Renal pelvis (tissue), 4 donors: ENCODE data around the gene DOC2B. TPM values are rescaled to one million over a fixed set of nuclear protein-coding genes. Genes with fewer than 3 reads are reported as not detected.

Experiments
- DNase-seq: peaks from one replicate; pipeline ENCODE4 v3.0.0-alpha.2; 2013
- polyA plus RNA-seq, 3 donors: library from polyadenylated mRNA; unstranded; fragments of 120-200 nt; gene quantifications; one replicate each; pipeline ENCODE4 v1.2.1, GENCODE V29; 2013; ENCODE audit not compliant: insufficient read length in 3 of 3

Gene DOC2B
- polyA plus RNA-seq, 3 donors: 50.1 to 73.7 (median 61.7) TPM

- DNase-seq: no peak
Observed at GRCh38 chr17:165939-166338, 15.5 kb downstream of the DOC2B start.

DNA sequence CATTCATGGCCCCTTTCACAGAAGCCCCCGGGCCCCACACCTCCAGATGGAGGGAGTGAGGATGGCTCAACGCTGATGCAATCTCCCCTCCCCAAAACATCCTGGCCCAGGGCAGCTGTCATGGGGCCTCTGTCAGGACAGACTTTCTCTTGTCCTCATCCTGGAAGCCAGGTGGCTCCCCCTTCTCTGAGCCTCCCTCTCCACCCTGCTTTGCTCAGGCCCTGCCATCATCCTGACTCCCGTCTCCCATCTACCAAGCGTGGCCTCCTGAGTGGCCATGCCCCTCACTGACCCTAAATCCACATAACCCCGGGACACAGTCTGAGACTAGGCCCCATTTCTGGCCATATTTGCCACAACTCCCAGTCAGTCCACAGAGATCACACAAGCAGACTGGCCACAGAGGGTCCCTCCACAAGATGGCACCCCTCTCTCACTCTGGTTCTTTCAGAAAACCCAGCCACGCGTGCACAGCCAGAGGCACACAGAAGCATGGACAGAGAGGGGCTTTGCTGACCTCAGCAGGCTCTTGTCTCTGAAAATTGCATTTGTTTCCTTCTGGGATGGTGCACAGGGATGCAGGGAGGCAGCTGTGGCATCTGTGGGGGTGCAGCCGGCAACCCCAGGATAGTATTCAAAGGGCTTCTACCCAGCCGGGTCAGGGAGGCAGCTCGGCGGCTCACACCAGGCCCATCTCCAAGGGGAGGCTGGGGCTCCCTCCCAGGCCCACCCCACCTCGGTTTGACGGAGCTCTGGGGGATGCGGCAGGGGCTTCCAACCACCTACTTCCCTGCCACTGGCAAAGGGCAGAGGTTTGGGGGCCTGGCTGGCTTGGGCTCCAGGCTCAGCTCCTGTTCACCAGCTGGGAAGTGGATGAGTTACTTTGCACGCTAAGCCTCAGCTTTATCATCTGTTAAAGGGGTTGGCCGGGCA lies 16.9 kb downstream of the DOC2B start:
- DNase-seq: peak; percentile 76

DNA sequence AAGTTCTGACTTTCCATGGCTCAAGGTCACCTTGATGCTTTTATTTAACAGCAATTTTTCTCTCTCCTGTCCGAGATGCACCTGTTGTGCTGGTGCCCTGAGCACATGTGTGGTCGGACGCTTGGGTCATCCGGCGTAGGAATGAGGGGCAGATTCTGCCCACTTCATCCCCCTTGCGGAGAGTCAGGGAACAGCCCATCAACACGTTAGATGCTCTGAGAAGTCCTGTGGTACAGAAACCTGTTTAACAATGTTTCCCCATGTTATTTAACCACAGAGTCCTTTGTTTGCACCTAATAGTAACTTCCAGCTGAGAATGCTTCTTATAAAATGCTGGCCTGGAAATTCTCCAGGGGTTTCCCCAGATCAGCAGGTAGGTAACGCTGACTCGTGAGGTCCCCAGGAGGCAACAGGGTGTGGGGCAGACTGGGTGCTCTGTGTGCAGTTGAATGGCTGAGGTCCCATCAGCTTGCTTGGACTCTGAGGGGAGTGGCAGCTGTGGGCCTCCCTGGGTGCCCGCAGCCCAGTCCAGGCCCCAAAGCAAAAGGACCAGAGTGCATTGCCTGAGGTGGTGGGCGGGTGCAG lies 17.8 kb downstream of the DOC2B start:
- DNase-seq: no peak

- DNase-seq: no peak
Observed at GRCh38 chr17:162689-163088, 18.8 kb downstream of the DOC2B start.

DNA sequence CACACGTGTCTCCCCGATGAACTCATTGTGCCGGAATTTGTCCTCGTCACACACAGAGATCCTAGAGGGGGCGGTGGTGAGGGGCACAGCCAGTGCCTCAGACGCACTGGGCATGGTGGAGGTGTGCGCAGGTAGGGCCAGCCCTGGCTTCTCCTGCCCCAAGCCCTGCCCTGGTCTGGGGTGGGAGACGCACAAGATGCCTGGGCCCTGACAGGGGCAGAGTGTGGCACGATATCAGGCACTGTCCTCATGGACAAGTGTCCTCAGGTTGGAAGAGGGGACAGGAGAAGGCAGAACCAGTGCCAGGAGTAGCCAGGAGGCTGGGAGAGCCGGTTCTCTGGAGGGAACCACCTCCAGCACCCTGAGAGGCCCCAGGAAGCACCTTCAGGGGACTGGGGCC lies 20.0 kb downstream of the DOC2B start:
- DNase-seq: no peak

DNA sequence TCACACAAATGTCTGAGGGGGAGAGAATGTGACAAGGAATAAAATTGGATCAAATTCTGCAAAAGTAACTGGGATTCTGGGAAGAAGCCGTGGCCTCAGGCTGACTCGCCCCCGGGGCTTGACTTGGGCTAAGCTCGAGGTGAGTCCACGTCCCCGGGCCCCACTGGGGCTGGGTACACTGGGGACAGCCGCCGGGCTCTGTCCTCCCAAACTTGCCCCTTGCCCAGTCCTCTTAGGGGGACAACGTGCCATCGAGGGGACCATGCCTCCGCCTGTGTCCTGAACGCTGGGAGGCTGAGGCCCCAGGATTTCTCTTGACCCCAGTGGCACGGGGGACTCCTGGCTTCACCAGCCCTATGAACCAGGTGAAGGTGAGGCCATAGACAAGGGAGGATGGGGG lies 21.1 kb downstream of the DOC2B start:
- DNase-seq: no peak

DNA sequence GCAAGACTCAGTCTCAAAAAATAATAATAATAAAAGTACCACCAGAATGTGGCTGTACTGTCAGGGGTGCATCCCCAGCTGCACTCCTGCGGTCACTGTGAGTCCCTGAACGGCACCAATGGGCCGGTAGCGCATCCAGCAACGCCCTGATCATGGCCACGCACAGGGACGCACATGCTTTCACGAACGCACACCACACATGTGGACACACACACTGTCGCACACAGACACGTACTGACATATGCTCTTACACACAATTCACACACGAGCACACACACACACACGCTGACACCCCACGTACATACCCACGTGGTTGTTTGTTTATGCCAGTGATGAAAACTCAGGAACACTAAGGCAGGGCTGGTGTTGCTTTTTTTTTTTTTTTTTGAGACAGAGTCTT lies 21.8 kb downstream of the DOC2B start:
- DNase-seq: no peak

GRCh38 chr17:158379-158778 lies 23.1 kb downstream of the DOC2B start:
- DNase-seq: no peak

DNA sequence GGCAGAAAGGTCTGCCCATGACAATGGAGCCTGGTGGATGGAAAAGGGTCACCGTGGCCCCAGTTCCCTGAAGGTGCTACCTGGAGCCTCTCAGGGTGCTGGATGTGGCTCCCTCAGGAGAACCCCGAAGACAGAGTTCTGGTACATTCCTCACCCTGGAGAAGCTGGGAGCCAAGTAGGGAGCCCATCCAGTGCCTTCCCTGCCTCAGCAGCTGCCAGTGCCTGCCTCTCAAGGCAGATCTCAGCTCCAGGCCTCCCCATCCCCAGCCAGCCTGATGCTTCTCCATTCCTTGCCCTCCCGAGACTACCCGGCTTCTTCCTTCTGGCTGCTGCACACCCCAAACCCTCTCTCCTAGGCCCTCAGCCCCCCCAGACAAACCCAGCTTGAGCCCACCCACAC lies 23.5 kb downstream of the DOC2B start:
- no peak for DNase-seq

DNA sequence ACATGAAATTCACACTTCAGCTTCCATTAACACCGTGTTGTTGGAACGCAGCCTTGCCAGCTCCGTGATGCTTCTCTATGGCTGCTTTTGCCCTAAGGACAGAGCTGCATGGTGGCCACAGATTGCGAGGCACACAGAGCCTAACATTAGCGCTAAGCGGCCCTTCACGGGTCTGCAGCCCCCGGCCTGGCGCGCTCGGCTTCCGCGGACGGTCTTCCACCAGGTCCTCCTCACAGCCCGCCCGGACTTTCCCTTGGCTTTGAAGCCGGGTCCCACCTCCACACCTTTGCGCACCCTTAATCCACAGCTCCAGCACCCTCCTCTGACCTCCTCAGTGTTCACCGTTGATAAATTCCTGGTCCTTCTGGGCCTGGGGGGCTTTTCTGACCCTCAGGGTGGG lies 24.5 kb downstream of the DOC2B start:
- DNase-seq: no peak

- DNase-seq: no peak
Observed at GRCh38 chr17:156094-156621, 25.3 kb downstream of the DOC2B start.

- DNase-seq: no peak
Observed at GRCh38 chr17:155576-155975, 25.9 kb downstream of the DOC2B start.

- DNase-seq: no peak
Observed at GRCh38 chr17:153851-154250, 27.6 kb downstream of the DOC2B start.

DNA sequence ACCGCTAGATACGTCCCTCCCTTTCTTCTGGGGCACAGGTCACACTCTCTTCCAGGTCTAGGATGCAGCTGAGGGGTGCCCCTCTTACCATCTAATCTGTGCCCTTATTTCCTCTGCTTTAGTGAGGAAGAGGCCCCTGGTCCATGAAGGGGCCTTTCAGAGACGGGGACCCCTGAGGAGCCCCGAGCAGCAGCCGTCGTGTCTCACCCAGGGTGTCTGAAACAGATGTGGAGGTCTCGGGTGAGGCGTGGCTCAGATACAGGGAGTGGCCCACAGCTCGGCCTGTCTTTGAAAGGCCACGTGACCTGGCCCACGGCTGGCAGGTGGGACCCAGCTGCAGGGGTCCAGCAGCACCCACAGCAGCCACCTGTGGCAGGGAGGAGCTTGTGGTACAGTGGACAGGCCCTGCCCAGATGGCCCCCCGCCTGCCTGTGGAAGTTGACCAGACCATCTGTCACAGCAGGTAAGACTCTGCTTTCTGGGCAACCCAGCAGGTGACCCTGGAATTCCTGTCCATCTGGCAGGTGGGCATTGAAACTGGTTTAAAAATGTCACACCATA lies 28.5 kb downstream of the DOC2B start:
- no peak for DNase-seq

DNA sequence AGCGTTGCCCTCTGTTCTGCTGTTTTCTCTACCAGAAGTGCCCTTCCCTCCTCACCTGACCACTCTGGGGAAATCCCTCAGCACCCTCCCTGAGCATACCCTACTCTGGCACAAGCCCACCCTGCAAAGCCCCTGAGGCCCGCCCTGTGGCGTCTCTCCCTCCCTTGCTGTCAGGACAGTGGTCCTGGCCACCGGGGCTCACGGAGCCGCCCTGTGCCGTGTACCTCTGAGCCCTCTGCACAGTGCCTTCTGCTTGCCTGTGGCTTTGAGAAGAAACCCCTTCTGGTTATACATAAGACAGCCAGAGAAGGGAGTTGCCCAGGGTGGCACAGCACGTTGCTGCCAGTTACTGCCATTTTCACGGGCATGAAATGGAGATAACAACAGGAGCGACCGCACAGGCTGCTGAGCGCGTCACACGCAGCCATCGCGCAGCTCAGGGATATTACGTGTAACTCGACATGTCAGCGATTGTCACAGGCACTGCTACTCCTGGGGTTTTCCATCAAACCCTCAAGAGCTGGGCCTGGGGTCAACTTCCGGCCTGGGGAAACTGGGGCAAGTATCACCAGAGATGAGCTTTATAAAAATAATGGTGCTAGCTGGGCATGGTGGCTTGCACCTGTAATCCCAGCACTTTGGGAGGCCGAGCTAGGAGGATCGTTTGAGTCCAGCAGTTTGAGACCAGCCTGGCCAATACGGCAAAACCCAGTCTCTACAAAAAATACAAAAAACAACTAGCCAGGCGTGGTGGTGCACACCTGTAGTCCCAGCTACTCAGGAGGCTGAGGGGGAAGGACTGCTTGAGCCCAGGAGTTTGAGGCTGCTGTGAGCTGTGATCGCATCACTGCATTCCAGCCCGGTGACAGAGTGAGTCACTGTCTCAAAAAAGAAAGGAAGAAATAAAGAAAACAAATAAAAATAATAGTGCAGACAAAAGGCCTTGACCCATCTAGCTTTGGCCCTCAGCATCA lies 29.3 kb downstream of the DOC2B start:
- DNase-seq: no peak

DNA sequence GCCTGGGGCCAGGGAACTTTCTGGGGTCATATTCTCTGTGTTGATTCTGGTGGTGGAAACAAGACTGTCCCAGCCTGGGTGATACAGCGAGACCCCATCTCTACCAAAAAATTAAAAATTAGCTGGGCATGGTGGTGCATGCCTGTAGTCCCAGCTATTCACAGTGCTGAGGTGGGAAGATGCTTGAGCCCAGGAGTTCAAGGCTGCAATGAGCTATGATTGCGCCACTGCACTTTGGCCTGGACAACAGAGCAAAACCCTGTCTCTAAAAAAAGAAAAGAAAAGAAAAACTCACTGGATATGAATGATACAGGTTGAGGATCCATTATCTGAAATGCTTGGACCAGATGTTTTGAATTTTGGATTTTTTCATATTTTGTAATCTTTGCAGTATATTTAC lies 30.4 kb downstream of the DOC2B start:
- no peak for DNase-seq

DNA sequence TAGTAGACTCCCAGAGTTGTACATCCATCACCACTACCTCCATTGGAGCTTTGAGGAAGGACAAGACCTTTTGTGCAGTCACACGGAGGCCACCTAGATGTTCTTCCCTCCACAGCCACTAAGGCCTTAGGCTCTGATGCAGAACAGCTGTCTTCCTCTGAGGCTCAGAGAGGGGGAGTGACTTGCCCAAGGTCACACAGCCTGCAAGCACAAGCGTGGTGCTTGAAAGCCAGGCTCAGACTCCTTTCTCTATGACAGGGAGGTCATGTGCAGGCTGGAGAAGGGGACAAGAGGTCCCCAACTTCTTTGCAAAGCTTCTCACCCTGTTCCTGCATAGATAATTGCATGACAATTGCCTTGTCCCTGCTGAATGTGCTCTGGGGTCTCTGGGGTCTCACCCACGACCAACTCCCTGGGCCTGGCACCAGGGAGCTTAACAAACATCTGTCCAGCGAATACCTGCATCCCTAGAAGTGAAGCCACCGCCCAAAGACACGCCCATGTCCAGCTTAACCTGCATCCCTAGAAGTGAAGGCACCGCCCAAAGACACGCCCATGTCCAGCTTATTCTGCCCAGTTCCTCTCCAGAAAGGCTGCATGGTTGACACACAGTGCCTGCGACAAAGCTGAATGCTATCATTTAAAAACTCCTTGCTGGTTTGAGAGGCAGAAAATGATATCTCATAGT lies 31.4 kb downstream of the DOC2B start:
- no peak for DNase-seq

GRCh38 chr17:149231-149630 lies 32.2 kb downstream of the DOC2B start:
- no peak for DNase-seq

DNA sequence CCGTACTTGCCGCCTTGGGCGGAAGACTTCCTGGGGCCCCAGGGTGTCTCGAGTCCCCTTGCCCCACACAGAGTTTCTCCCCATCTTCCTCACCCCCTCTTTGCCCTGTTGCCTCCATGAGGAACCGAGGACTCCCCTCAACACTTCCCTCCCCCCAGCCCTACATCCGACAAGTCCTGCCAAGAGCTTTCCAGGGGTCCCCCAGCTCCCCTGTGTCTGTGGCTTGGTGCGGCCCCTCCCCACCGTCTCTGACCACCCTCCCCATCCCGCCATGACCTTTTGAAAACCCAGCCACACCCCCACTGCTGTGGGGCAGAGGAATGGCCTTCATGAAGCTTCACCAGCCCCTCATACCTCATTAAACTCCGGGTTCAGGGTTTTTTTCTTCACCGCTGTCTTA lies 32.7 kb downstream of the DOC2B start:
- no peak for DNase-seq

GRCh38 chr17:147796-148740 lies 33.4 kb downstream of the DOC2B start:
- DNase-seq: no peak
